IMR-90 (cell line): ENCODE results near the gene SLC4A9. TPM values are rescaled to one million over a fixed set of nuclear protein-coding genes. Genes with fewer than 3 reads are reported as not detected.
A peak's percentile ranks its signal among the peaks of the same experiment; 100 is the strongest.

Experiments used
- ATAC-seq: fragments of 200-7000 bp; cut with Tn5 transposase; 2 replicates; pipeline ENCODE4 v1.9.1; 2020; ENCODE audit warnings: low read depth, mild to moderate bottlenecking, moderate library complexity
- BruUV-seq: library from RNA; stranded (reverse); fragments of 400-500 nt; replicated peaks from 2 replicates; lab custom pipeline; 2021; lab: Mats Ljungman, UMichigan
- CTCF ChIA-PET: fragments of 300-600 bp; formaldehyde crosslinking; extraction: SDS; loops from one replicate; lab custom pipeline; 2021; ENCODE audit warnings: antibody characterized with exemption; lab: Yijun Ruan, JAX
- POLR2A ChIA-PET: fragments of 300-600 bp; sonication (Branson Sonifier 250); formaldehyde crosslinking; loops from one replicate; lab custom pipeline; 2022; ENCODE audit warnings: antibody characterized with exemption; ENCODE audit not compliant: unreplicated experiment; lab: Charles Lee
- DNase-seq: peaks from one replicate; pipeline ENCODE4 v3.0.0; 2013
- H2AFZ ChIP-seq: replicated peaks from 2 replicates; pipeline ENCODE3; 2013; ENCODE audit warnings: low read length, mild to moderate bottlenecking; ENCODE audit not compliant: poor library complexity
- H2AK5ac ChIP-seq: 2 replicates; pipeline ENCODE4 v1.6.1; 2013; ENCODE audit warnings: low read depth, low read length, inconsistent platforms
- H2AK9ac ChIP-seq: replicated peaks from 2 replicates; pipeline ENCODE3; 2013; ENCODE audit warnings: mild to moderate bottlenecking, low read depth, low read length, moderate library complexity; ENCODE audit not compliant: poor library complexity
- H2BK120ac ChIP-seq: 2 replicates; pipeline ENCODE4 v1.6.1; 2013; ENCODE audit warnings: low read depth, low read length, inconsistent platforms
- H2BK15ac ChIP-seq: 3 replicates; pipeline ENCODE4 v1.6.1; 2013; ENCODE audit warnings: low read depth, low read length, inconsistent platforms
- H2BK20ac ChIP-seq: 2 replicates; pipeline ENCODE4 v1.6.1; 2013; ENCODE audit warnings: low read depth, mild to moderate bottlenecking, inconsistent platforms, low read length, moderate library complexity
- H2BK5ac ChIP-seq: 2 replicates; pipeline ENCODE4 v1.6.1; 2013; ENCODE audit warnings: mild to moderate bottlenecking, low read depth, low read length, inconsistent platforms; ENCODE audit not compliant: poor library complexity, severe bottlenecking
- H3K14ac ChIP-seq: replicated peaks from 2 replicates; pipeline ENCODE4 v1.6.1; 2013; ENCODE audit warnings: low read depth, low read length, inconsistent platforms
- H3K18ac ChIP-seq: 2 replicates; pipeline ENCODE4 v1.6.1; 2013; ENCODE audit warnings: low read depth, low read length, control low read depth
- H3K23ac ChIP-seq: 2 replicates; pipeline ENCODE4 v1.6.1; 2013; ENCODE audit warnings: low read depth, low read length, inconsistent platforms
- H3K27ac ChIP-seq: 2 replicates; pipeline ENCODE4 v1.5.1; 2013; ENCODE audit warnings: mild to moderate bottlenecking, control low read depth, low read length; ENCODE audit not compliant: insufficient read depth
- H3K27me3 ChIP-seq: 2 replicates; pipeline ENCODE4 v1.6.1; 2013; ENCODE audit warnings: low read length; ENCODE audit not compliant: control insufficient read depth, insufficient read depth
- H3K36me3 ChIP-seq: 2 replicates; pipeline ENCODE4 v1.6.1; 2013; ENCODE audit warnings: low read length, mixed read lengths; ENCODE audit not compliant: control insufficient read depth, insufficient read depth
- H3K4ac ChIP-seq: 2 replicates; pipeline ENCODE4 v1.6.1; 2013; ENCODE audit warnings: low read depth, low read length, inconsistent platforms
- H3K4me1 ChIP-seq: 2 replicates; pipeline ENCODE4 v1.6.1; 2013; ENCODE audit warnings: low read length, mixed read lengths; ENCODE audit not compliant: control insufficient read depth, insufficient read depth
- H3K4me2 ChIP-seq: 2 replicates; pipeline ENCODE4 v1.6.1; 2013; ENCODE audit warnings: low read depth, mild to moderate bottlenecking, control low read depth, low read length, moderate library complexity
- H3K4me3 ChIP-seq: 2 replicates; pipeline ENCODE4 v1.5.1; 2013; ENCODE audit warnings: low read depth, mild to moderate bottlenecking, control low read depth, low read length, moderate library complexity; ENCODE audit not compliant: insufficient read depth
- H3K56ac ChIP-seq: 2 replicates; pipeline ENCODE4 v1.6.1; 2013; ENCODE audit warnings: low read length, inconsistent platforms; ENCODE audit not compliant: insufficient read depth; ENCODE audit errors: extremely low read depth
- H3K79me1 ChIP-seq, 2 experiments: 2 replicates each; pipeline ENCODE4 v1.6.1; 2013; ENCODE audit warnings: low read length in 2 of 2, inconsistent platforms in 1 of 2, low read depth in 1 of 2
- H3K9ac ChIP-seq: 2 replicates; pipeline ENCODE4 v1.6.1; 2013; ENCODE audit warnings: low read depth, low read length, control low read depth
- H3K9me1 ChIP-seq: 2 replicates; pipeline ENCODE4 v1.6.1; 2013; ENCODE audit warnings: low read length, inconsistent platforms; ENCODE audit not compliant: insufficient read depth
- H3K9me3 ChIP-seq: 2 replicates; pipeline ENCODE4 v1.6.1; 2013; ENCODE audit warnings: low read length; ENCODE audit not compliant: control insufficient read depth, insufficient read depth
- H4K20me1 ChIP-seq: 2 replicates; pipeline ENCODE4 v1.6.1; 2013; ENCODE audit warnings: low read length, inconsistent platforms; ENCODE audit not compliant: insufficient read depth
- H4K5ac ChIP-seq: 2 replicates; pipeline ENCODE4 v1.6.1; 2013; ENCODE audit warnings: mild to moderate bottlenecking, low read depth, low read length, control low read depth
- H4K8ac ChIP-seq, 2 experiments: 2 replicates each; pipeline ENCODE4 v1.6.1; 2013; ENCODE audit warnings: low read depth in 2 of 2, low read length in 2 of 2, control low read depth in 1 of 2, inconsistent platforms in 1 of 2
- H4K91ac ChIP-seq: 2 replicates; pipeline ENCODE4 v1.6.1; 2013; ENCODE audit warnings: low read depth, low read length, inconsistent platforms; ENCODE audit not compliant: insufficient read depth
- FOS ChIP-seq: fragments of 150-350 bp; IDR thresholded peaks from 2 replicates; pipeline ENCODE4 v1.6.1; 2016; ENCODE audit warnings: low read depth, low read length
- SMC3 ChIP-seq: fragments of 150-350 bp; IDR thresholded peaks from 2 replicates; pipeline ENCODE4 v1.6.1; 2016; ENCODE audit warnings: low read depth, mild to moderate bottlenecking, antibody characterized with exemption, low read length, moderate library complexity
- WGBS, 2 experiments: methylation state at CpG; one replicate each; pipeline versions ENCODE4 v1.1.5 to v1.1.7; 2013; ENCODE audit warnings: missing lambda C conversion rate in 2 of 2; ENCODE audit not compliant: insufficient read length in 1 of 2; ENCODE audit errors: extremely low coverage in 2 of 2; 5-methylcytosine and 5-hydroxymethylcytosine counted together
- dilution Hi-C: fragments of 300-500 bp; cut with HindIII; formaldehyde crosslinking; loops from one replicate; pipeline ENCODE4 v1.14.3; 2018; ENCODE audit warnings: low sequenced_read_pairs; ENCODE audit not compliant: unreplicated experiment
- in situ Hi-C: fragments of 300-500 bp; cut with MboI; formaldehyde crosslinking; loops from 3 replicates; pipeline ENCODE4 v1.14.3; 2019; ENCODE audit warnings: low sequenced_read_pairs, inconsistent platforms, mixed read lengths
- intact Hi-C: fragments of 100-400 bp; cut with micrococcal nuclease; formaldehyde crosslinking; loops from 2 replicates; pipeline ENCODE4 v1.10.0; 2022
- polyA plus RNA-seq, 3 experiments: library from polyadenylated mRNA; depleted of rRNA; stranded (reverse); fragments of >200 nt; gene quantifications; 2 replicates each; pipeline ENCODE4 v1.2.3, GENCODE V29; 2012; ENCODE audit warnings: low replicate concordance in 1 of 3
- total RNA-seq: library from RNA; depleted of rRNA; stranded (reverse); fragments of >200 nt; gene quantifications from 2 replicates; pipeline ENCODE4 v1.2.3, GENCODE V29; 2012
- TF ChIP-seq, protein P1 (sequence below): conservative IDR thresholded peaks from 2 replicates; pipeline ENCODE4 v1.5.1; 2012; ENCODE audit warnings: mild to moderate bottlenecking, low read depth, low read length, improper control_type of control experiment

SLC4A9 gene
- total and polyA plus RNA-seq, 2 of the 4 experiments (the other 2 are of a cell fraction), result not detected

DNA sequence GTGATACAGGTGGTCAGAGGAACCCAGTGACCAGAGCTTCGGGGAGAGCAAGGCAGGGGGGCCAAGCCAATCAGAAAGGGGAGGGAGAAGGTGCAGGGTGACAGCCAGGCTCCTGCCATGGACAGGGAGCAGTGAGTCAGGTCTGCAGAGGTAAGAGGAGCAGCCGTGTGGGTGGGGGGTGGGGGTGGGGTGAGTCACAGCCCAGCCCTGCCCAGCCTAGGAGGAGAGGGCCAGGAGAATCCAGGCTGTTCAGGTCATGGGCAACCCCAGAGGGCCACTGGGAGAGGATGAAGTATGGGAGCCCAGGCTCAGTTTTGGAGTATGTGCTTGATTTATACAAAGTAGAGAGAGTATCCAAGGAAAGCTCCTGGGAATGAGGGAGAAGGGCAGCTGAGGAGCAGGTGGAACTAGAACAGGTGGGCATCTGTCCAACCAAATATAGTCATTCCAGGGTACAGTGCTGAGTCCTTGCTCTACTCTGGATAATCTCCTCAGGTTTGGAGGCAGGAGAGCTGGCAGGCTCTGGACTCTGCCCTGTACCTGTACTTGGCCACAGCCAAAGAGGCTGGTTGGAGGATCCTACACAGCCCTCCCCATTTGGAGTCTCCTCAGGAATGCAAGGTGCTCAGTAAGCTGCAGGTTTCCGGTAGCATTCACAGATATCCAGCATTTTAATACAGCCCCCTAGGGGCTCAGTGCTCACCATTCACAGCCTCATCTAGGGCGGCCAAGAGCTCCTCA is 15.1 kb upstream of the SLC4A9 start:
- no peak overlapping the region for H3K9ac ChIP-seq
- in situ Hi-C loops, result no loop called here

More for the DNA sequence above, 15.1 kb upstream of the SLC4A9 start:
- H3K27me3 ChIP-seq, result no peaks in the 10 kb centered on the region
- peak overlapping the region; percentile 7; the same call in 1 of the 2 replicates for H3K4ac ChIP-seq
- no peak overlapping the region for H3K18ac ChIP-seq
- BruUV-seq, result no TSS peak
- H4K8ac ChIP-seq, result peak overlapping the region in 1 of 2 experiments; percentile 40; a peak in 1 of 4 replicates
- no peak overlapping the region for H3K27ac ChIP-seq
- 0 out of 2 replicates have a peak, but pooled peaks cover 9% of the 10 kb centered on the region for H4K20me1 ChIP-seq
- peak; percentile 57 for DNase-seq
- no peak overlapping the region for H3K23ac ChIP-seq
- intact Hi-C loops, result loop anchor here (5.0 kb wide), 1 partner anchor 48 kb away; no protein-coding TSS in a partner anchor
- peaks cover 28 to 53% of the 10 kb centered on the region in 2 experiments for H3K79me1 ChIP-seq
- no peaks in the 10 kb centered on the region for H3K9me3 ChIP-seq
- no peak overlapping the region for H2BK20ac ChIP-seq
- no CpG with 5 or more reads among the region's 4 CpGs for WGBS, 2 experiments
- no peak for ATAC-seq
- no peak overlapping the region for H4K5ac ChIP-seq
- peaks cover 4% of the 10 kb centered on the region; the same call in 1 of the 2 replicates for H3K9me1 ChIP-seq
- TF ChIP-seq FOS (peak; percentile 40; the same call in 1 of the 2 replicates), SMC3 (0 out of 2 replicates have a peak, but pooled peaks have one; percentile 1)
- TF ChIP-seq, protein P1, sequence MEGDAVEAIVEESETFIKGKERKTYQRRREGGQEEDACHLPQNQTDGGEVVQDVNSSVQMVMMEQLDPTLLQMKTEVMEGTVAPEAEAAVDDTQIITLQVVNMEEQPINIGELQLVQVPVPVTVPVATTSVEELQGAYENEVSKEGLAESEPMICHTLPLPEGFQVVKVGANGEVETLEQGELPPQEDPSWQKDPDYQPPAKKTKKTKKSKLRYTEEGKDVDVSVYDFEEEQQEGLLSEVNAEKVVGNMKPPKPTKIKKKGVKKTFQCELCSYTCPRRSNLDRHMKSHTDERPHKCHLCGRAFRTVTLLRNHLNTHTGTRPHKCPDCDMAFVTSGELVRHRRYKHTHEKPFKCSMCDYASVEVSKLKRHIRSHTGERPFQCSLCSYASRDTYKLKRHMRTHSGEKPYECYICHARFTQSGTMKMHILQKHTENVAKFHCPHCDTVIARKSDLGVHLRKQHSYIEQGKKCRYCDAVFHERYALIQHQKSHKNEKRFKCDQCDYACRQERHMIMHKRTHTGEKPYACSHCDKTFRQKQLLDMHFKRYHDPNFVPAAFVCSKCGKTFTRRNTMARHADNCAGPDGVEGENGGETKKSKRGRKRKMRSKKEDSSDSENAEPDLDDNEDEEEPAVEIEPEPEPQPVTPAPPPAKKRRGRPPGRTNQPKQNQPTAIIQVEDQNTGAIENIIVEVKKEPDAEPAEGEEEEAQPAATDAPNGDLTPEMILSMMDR, result no peak
- H2BK5ac ChIP-seq, result no peak overlapping the region
- H3K4me1 ChIP-seq, result peaks cover 11% of the 10 kb centered on the region
- H2BK15ac ChIP-seq, result no peak overlapping the region; the same call in 2 of the 3 replicates
- no peak overlapping the region for H3K4me3 ChIP-seq
- CTCF ChIA-PET, result interaction anchor here (0.5 to 11.0 kb wide), 15 partner anchors 8 to 125 kb away, joined by 3 to 233 read pairs (median 6); no protein-coding TSS in a partner anchor
- H2AFZ ChIP-seq, result no peak overlapping the region
- H3K4me2 ChIP-seq, result peak overlapping the region; percentile 29; the same call in 1 of the 2 replicates
- POLR2A ChIA-PET, result interaction anchor here (1.5 kb wide), 1 partner anchor 9 kb away, joined by 4 read pairs; no protein-coding TSS in a partner anchor
- no peak overlapping the region for H3K14ac ChIP-seq
- H2AK5ac ChIP-seq, result peak overlapping the region; percentile 64
- no peak overlapping the region for H3K56ac ChIP-seq
- peak overlapping the region; percentile 46 for H2AK9ac ChIP-seq
- dilution Hi-C loops, result no loop called here
- H4K91ac ChIP-seq, result no peak overlapping the region
- no peak overlapping the region for H2BK120ac ChIP-seq
- H3K36me3 ChIP-seq, result peaks cover 6% of the 10 kb centered on the region; the same call in 1 of the 2 replicates
